HL-60/S4 treated with retinoic acid at 250 ng/mL for 4 days and 3 days (cell line): ENCODE measurements around the gene CCDC85C.

ENCODE experiments used
- in situ Hi-C: fragments of 300-500 bp; cut with MboI; formaldehyde crosslinking; loops from 2 replicates; pipeline ENCODE4 v1.7.0; 2022; ENCODE audit warnings: low sequenced_read_pairs

Gene CCDC85C

GRCh38 chr14:99609245-99610170 lies 5.5 kb upstream of the CCDC85C start:
- in situ Hi-C loops = no loop called here

GRCh38 chr14:99608591-99608990 lies 4.6 kb upstream of the CCDC85C start:
- in situ Hi-C loops = no loop called here

- in situ Hi-C loops = no loop called here
Observed at GRCh38 chr14:99606359-99606758, 2.4 kb upstream of the CCDC85C start.

GRCh38 chr14:99605299-99605961 lies 1.4 kb upstream of the CCDC85C start:
- in situ Hi-C loops = no loop called here

GRCh38 chr14:99604766-99605298 lies 825 bp upstream of the CCDC85C start:
- in situ Hi-C loops = no loop called here

GRCh38 chr14:99604278-99604765 lies 315 bp upstream of the CCDC85C start:
- in situ Hi-C loops = no loop called here

GRCh38 chr14:99602788-99603415 lies 1.1 kb downstream of the CCDC85C start:
- in situ Hi-C loops = no loop called here

GRCh38 chr14:99602054-99602787 lies 1.8 kb downstream of the CCDC85C start:
- in situ Hi-C loops = no loop called here

GRCh38 chr14:99601361-99601831 lies 2.6 kb downstream of the CCDC85C start:
- in situ Hi-C loops = no loop called here

- in situ Hi-C loops = no loop called here
Observed at GRCh38 chr14:99600232-99600888, 3.6 kb downstream of the CCDC85C start.

GRCh38 chr14:99599393-99599792 lies 4.6 kb downstream of the CCDC85C start:
- in situ Hi-C loops = no loop called here

- in situ Hi-C loops = no loop called here
Observed at GRCh38 chr14:99598774-99599173, 5.2 kb downstream of the CCDC85C start.

- in situ Hi-C loops = no loop called here
Observed at GRCh38 chr14:99597911-99598600, 6.0 kb downstream of the CCDC85C start.

- in situ Hi-C loops = no loop called here
Observed at GRCh38 chr14:99596772-99597171, 7.2 kb downstream of the CCDC85C start.

GRCh38 chr14:99596071-99596627 lies 7.9 kb downstream of the CCDC85C start:
- in situ Hi-C loops = no loop called here

GRCh38 chr14:99595524-99595923 lies 8.5 kb downstream of the CCDC85C start:
- in situ Hi-C loops = no loop called here

GRCh38 chr14:99595034-99595433 lies 9.0 kb downstream of the CCDC85C start:
- in situ Hi-C loops = no loop called here

- in situ Hi-C loops = no loop called here
Observed at GRCh38 chr14:99593971-99594841, 9.8 kb downstream of the CCDC85C start.
